H1 (cell line): Measurements from ENCODE around the gene PLEKHA4. TPM values are rescaled to one million over a fixed set of nuclear protein-coding genes. Genes with fewer than 3 reads are reported as not detected.

ENCODE experiments used
- CTCF ChIA-PET: fragments of 300-600 bp; sonication (Branson Sonifier 250); formaldehyde crosslinking; loops from one replicate; lab custom pipeline; 2021; ENCODE audit not compliant: partially characterized antibody; lab: Charles Lee
- POLR2A ChIA-PET: fragments of 300-600 bp; sonication (Branson Sonifier 250); formaldehyde crosslinking; loops from one replicate; lab custom pipeline; 2021; ENCODE audit warnings: inconsistent platforms; ENCODE audit not compliant: partially characterized antibody; lab: Charles Lee
- DNase-seq, 2 experiments: peaks; one replicate each; pipeline versions ENCODE4 v3.0.0 to v3.0.0-alpha.2; 2010 to 2022; ENCODE audit warnings: low spot score in 2 of 2, low read depth in 1 of 2, mixed read lengths in 1 of 2
- FAIRE-seq: peaks from 2 replicates; lab custom pipeline; 2011; peaks lifted over from hg19 to GRCh38; lab: Jason Lieb, UNC
- H2AFZ ChIP-seq: 2 replicates; pipeline ENCODE4 v1.8.1; 2012; ENCODE audit warnings: low read length, inconsistent platforms
- H2AK5ac ChIP-seq: 2 replicates; pipeline ENCODE4 v1.6.1; 2013; ENCODE audit warnings: low read depth, low read length
- H2BK120ac ChIP-seq: replicated peaks from 2 replicates; pipeline ENCODE3; 2013; ENCODE audit warnings: low read depth, low read length, inconsistent platforms
- H2BK12ac ChIP-seq: 2 replicates; pipeline ENCODE4 v1.6.1; 2013; ENCODE audit warnings: low read depth, low read length
- H2BK15ac ChIP-seq: 2 replicates; pipeline ENCODE4 v1.6.1; 2013; ENCODE audit warnings: low read length
- H2BK20ac ChIP-seq: 2 replicates; pipeline ENCODE4 v1.6.1; 2013; ENCODE audit warnings: low read length
- H2BK5ac ChIP-seq: 2 replicates; pipeline ENCODE4 v1.6.1; 2013; ENCODE audit warnings: low read depth, low read length
- H3K14ac ChIP-seq: 2 replicates; pipeline ENCODE4 v1.6.1; 2013; ENCODE audit warnings: inconsistent platforms; ENCODE audit not compliant: insufficient read length
- H3K18ac ChIP-seq: 2 replicates; pipeline ENCODE4 v1.6.1; 2013; ENCODE audit warnings: low read length; ENCODE audit errors: extremely low read depth
- H3K23ac ChIP-seq: 2 replicates; pipeline ENCODE4 v1.6.1; 2013; ENCODE audit warnings: inconsistent platforms; ENCODE audit not compliant: insufficient read length
- H3K23me2 ChIP-seq: 2 replicates; pipeline ENCODE4 v1.6.1; 2013; ENCODE audit warnings: low read depth, low read length
- H3K27ac ChIP-seq: 2 replicates; pipeline ENCODE4 v1.6.1; 2011; ENCODE audit warnings: low read depth, low read length, inconsistent platforms
- H3K27me3 ChIP-seq, 4 experiments: replicated peaks in 1 of 4; 1 replicate in 1 of 4; 2 replicates in 3 of 4; pipeline versions ENCODE4 v1.6.1 to v1.8.1; 2011 to 2013; ENCODE audit warnings: low read length in 3 of 4, mild to moderate bottlenecking in 3 of 4, inconsistent platforms in 2 of 4, mixed read lengths in 2 of 4, moderate library complexity in 1 of 4; ENCODE audit not compliant: control insufficient read depth in 3 of 4, insufficient read depth in 3 of 4; ENCODE audit errors: extremely low read depth in 1 of 4
- H3K36me3 ChIP-seq, 4 experiments: 2 replicates each; pipeline versions ENCODE4 v1.6.1 to v1.8.1; 2011 to 2013; ENCODE audit warnings: mild to moderate bottlenecking in 4 of 4, low read length in 3 of 4, moderate library complexity in 2 of 4, control low read depth in 1 of 4, inconsistent platforms in 1 of 4; ENCODE audit not compliant: insufficient read depth in 4 of 4, control insufficient read depth in 2 of 4
- H3K4ac ChIP-seq: replicated peaks from 2 replicates; pipeline ENCODE3; 2013; ENCODE audit warnings: low read length, low read depth, mixed read lengths, inconsistent platforms; ENCODE audit not compliant: insufficient read length
- H3K4me1 ChIP-seq, 4 experiments: replicated peaks in 1 of 4; 1 replicate in 1 of 4; 2 replicates in 3 of 4; pipeline versions ENCODE4 v1.6.1 to v1.8.1; 2011 to 2013; ENCODE audit warnings: low read length in 3 of 4, inconsistent platforms in 2 of 4, mixed read lengths in 1 of 4; ENCODE audit not compliant: insufficient read depth in 4 of 4, control insufficient read depth in 3 of 4
- H3K4me2 ChIP-seq, 2 experiments: 2 replicates each; pipeline versions ENCODE4 v1.6.1 to v1.8.1; 2011 to 2013; ENCODE audit warnings: low read depth in 2 of 2, low read length in 2 of 2, control low read depth in 1 of 2, inconsistent platforms in 1 of 2, mild to moderate bottlenecking in 1 of 2; ENCODE audit not compliant: insufficient read depth in 1 of 2
- H3K4me3 ChIP-seq, 4 experiments: fragments of 200-600, 300-600 bp in 1 of 4; sonication (generic), shearing (Covaris generic), sonication (Bioruptor Twin) in 1 of 4; 2 replicates each; pipeline versions ENCODE4 v1.5.1 to v1.8.1; 2011 to 2016; ENCODE audit warnings: low read length in 4 of 4, low read depth in 3 of 4, control low read depth in 2 of 4, inconsistent platforms in 2 of 4, mild to moderate bottlenecking in 2 of 4, mixed read lengths in 1 of 4, moderate library complexity in 1 of 4; ENCODE audit not compliant: insufficient read depth in 2 of 4; ENCODE audit errors: extremely low read depth in 1 of 4
- H3K56ac ChIP-seq: replicated peaks from 2 replicates; pipeline ENCODE3; 2013; ENCODE audit warnings: low read depth, mild to moderate bottlenecking, mixed read lengths, low read length, inconsistent platforms; ENCODE audit not compliant: insufficient read length
- H3K79me1 ChIP-seq: 2 replicates; pipeline ENCODE4 v1.6.1; 2013; ENCODE audit warnings: low read depth, low read length, control low read depth
- H3K79me2 ChIP-seq, 2 experiments: 2 replicates each; pipeline versions ENCODE4 v1.6.1 to v1.8.1; 2012 to 2013; ENCODE audit warnings: low read length in 2 of 2, mild to moderate bottlenecking in 2 of 2, inconsistent platforms in 1 of 2; ENCODE audit not compliant: insufficient read depth in 2 of 2, control insufficient read depth in 1 of 2
- H3K9ac ChIP-seq, 4 experiments: replicated peaks in 1 of 4; 1 replicate in 1 of 4; 2 replicates in 3 of 4; pipeline versions ENCODE4 v1.6.1 to v1.8.1; 2011 to 2013; ENCODE audit warnings: low read depth in 3 of 4, low read length in 3 of 4, control low read depth in 2 of 4, mild to moderate bottlenecking in 2 of 4, moderate library complexity in 2 of 4, inconsistent platforms in 1 of 4; ENCODE audit errors: extremely low read depth in 1 of 4
- H3K9me3 ChIP-seq, 2 experiments: 2 replicates each; pipeline versions ENCODE4 v1.6.1 to v1.8.1; 2012 to 2013; ENCODE audit warnings: mild to moderate bottlenecking in 2 of 2, moderate library complexity in 2 of 2, control low read depth in 1 of 2, inconsistent platforms in 1 of 2, low read depth in 1 of 2, low read length in 1 of 2, mixed read lengths in 1 of 2; ENCODE audit not compliant: insufficient read depth in 2 of 2
- H4K20me1 ChIP-seq, 2 experiments: replicated peaks in 1 of 2; 2 replicates each; pipeline versions ENCODE3 to v1.8.1; 2011 to 2013; ENCODE audit warnings: inconsistent platforms in 2 of 2, low read length in 2 of 2, mild to moderate bottlenecking in 1 of 2; ENCODE audit not compliant: insufficient read depth in 2 of 2, control insufficient read depth in 1 of 2
- H4K5ac ChIP-seq: 2 replicates; pipeline ENCODE4 v1.6.1; 2013; ENCODE audit warnings: low read length, low read depth, mixed read lengths, inconsistent platforms; ENCODE audit not compliant: insufficient read length
- H4K8ac ChIP-seq: 2 replicates; pipeline ENCODE4 v1.8.0; 2013; ENCODE audit warnings: mild to moderate bottlenecking, moderate library complexity, low read length, inconsistent platforms; ENCODE audit not compliant: insufficient read depth; ENCODE audit errors: extremely low read depth
- H4K91ac ChIP-seq: replicated peaks from 2 replicates; pipeline ENCODE3; 2013; ENCODE audit warnings: low read length, mixed read lengths, inconsistent platforms; ENCODE audit not compliant: insufficient read length
- WGBS, 2 experiments: shearing (Covaris generic) in 1 of 2; methylation state at CpG; one replicate each; pipeline versions ENCODE4 v1.1.6 to v1.1.7; 2013 to 2015; ENCODE audit warnings: low lambda C conversion rate in 2 of 2, mixed read lengths in 2 of 2, inconsistent platforms in 1 of 2, low coverage in 1 of 2, missing lambda C conversion rate in 1 of 2; ENCODE audit not compliant: insufficient replicate concordance in 2 of 2, insufficient coverage in 1 of 2, insufficient read length in 1 of 2; ENCODE audit errors: extremely low coverage in 1 of 2, missing lambda C conversion rate in 1 of 2; 5-methylcytosine and 5-hydroxymethylcytosine counted together
- polyA plus RNA-seq, 7 experiments: library from polyadenylated mRNA; depleted of rRNA in 3 of 7; stranded (reverse) in 5 of 7; unstranded in 2 of 7; fragments of >200 nt in 5 of 7; fragments of 200-250 nt in 2 of 7; gene quantifications; 1 replicate in 5 of 7; 2 replicates in 1 of 7; 4 replicates in 1 of 7; pipeline versions ENCODE4 v1.2.1 to v1.2.3, GENCODE V29; 2011 to 2013; ENCODE audit warnings: missing spikeins in 2 of 7, mixed read lengths in 2 of 7
- total RNA-seq: library from RNA; stranded (reverse); fragmentation: NEBNext Ultra II Directional; extraction: Animal tissue kit (Norgen Biotek cat#: 25700); gene quantifications from 2 replicates; pipeline ENCODE4 v1.2.1, GENCODE V29; 2021

PLEKHA4 gene
- total and polyA plus RNA-seq, 2 of the 8 experiments (the other 6 are each of a cell fraction or from before 2014, with no cell fraction given), result 8.2 to 18.0 TPM

GRCh38 chr19:48794291-48794690, 74.1 kb downstream of the PLEKHA4 start:
- H3K9ac ChIP-seq, result no peak overlapping the region
- no peak overlapping the region for H3K4me3 ChIP-seq
- no peak overlapping the region for H2AFZ ChIP-seq
- no peak overlapping the region for H3K14ac ChIP-seq
- H3K18ac ChIP-seq, result no peak overlapping the region
- H3K23me2 ChIP-seq, result no peaks in the 10 kb centered on the region
- H3K23ac ChIP-seq, result no peak overlapping the region
- H2BK20ac ChIP-seq, result no peak overlapping the region; the same call in 1 of the 2 replicates
- POLR2A ChIA-PET, result interaction anchor here (1.1 to 2.0 kb wide), 3 partner anchors 39 to 173 kb away, joined by 3 to 8 read pairs (median 5); partner anchors contain the start of gene PPP1R15A
- H2BK120ac ChIP-seq, result no peak overlapping the region
- no peak for DNase-seq
- H2BK12ac ChIP-seq, result 0 out of 2 replicates have a peak overlapping the region, but pooled peaks have one; percentile 81
- no peak overlapping the region for H3K56ac ChIP-seq
- H4K5ac ChIP-seq, result no peak overlapping the region
- H4K8ac ChIP-seq, result no peak overlapping the region
- WGBS, 2 experiments, result 92% methylated on average over 6 of the region's 6 CpGs; no CpG with 5 or more reads in 1 of the 2 experiments
- H3K4me2 ChIP-seq, result no peak overlapping the region; a peak in 1 of 4 replicates
- no peaks in the 10 kb centered on the region for H3K79me2 ChIP-seq
- no peaks in the 10 kb centered on the region for H3K9me3 ChIP-seq
- H2BK5ac ChIP-seq, result no peak overlapping the region
- H3K27me3 ChIP-seq, result no peaks in the 10 kb centered on the region
- CTCF ChIA-PET, result interaction anchor here (0.7 to 17.5 kb wide), 14 partner anchors 10 to 149 kb away, joined by 3 to 285 read pairs (median 5); partner anchors contain the start of genes BCAT2, CA11 and HSD17B14
- no peaks in the 10 kb centered on the region for H3K79me1 ChIP-seq
- H2AK5ac ChIP-seq, result peak overlapping the region; percentile 70; the same call in 1 of the 2 replicates
- H2BK15ac ChIP-seq, result 0 out of 2 replicates have a peak overlapping the region, but pooled peaks have one; percentile 81
- FAIRE-seq, result no peak
- no peak overlapping the region for H3K27ac ChIP-seq
- H3K4ac ChIP-seq, result no peak overlapping the region
- no peak overlapping the region for H4K91ac ChIP-seq
- no peaks in the 10 kb centered on the region for H4K20me1 ChIP-seq
- H3K36me3 ChIP-seq, result no peaks in the 10 kb centered on the region
- H3K4me1 ChIP-seq, result peaks cover 0 to 8% (median 6%) of the 10 kb centered on the region in 4 experiments; a peak in 6 of 7 replicates
